ENCODE measurements around the gene STARD10. TPM values are rescaled to one million over a fixed set of nuclear protein-coding genes. Genes with fewer than 3 reads are reported as not detected.

The STARD10 gene
- total and polyA plus RNA-seq, 2 donors (not counting 3 experiments of a cell fraction or from before 2014, with no cell fraction given), result 16.1 to 22.5 TPM

GRCh38 chr11:72834905-72835304, 41.1 kb upstream of the STARD10 start:
- no peaks in the 10 kb centered on the region for H3K27me3 ChIP-seq (ENCODE audit: control insufficient read depth in 2 of 2, insufficient read depth in 2 of 2, low read length in 2 of 2)
- H3K36me3 ChIP-seq (ENCODE audit: control insufficient read depth in 2 of 2, extremely low read depth in 1 of 2, insufficient read depth in 2 of 2, low read length in 2 of 2), result peaks cover 5 to 6% of the 10 kb centered on the region in 2 experiments
- H3K9me1 ChIP-seq (replicated peaks; ENCODE audit: control insufficient read depth, extremely low read depth, insufficient read depth, low read length), result no peaks in the 10 kb centered on the region
- TF ChIP-seq GATA2 (IDR thresholded peaks at IDR 0.05; ENCODE audit: insufficient read depth, insufficient read length, low read depth, low read length) (no peak), POLR2AphosphoS5 (IDR thresholded peaks at IDR 0.05; ENCODE audit: insufficient read depth, low read depth, low read length) (no peak), JUN (IDR thresholded peaks at IDR 0.05; ENCODE audit: borderline replicate concordance, insufficient read depth, insufficient read length, low read depth) (no peak), EZH2 (IDR thresholded peaks at IDR 0.05; ENCODE audit: borderline replicate concordance, low read depth, low read length, severe bottlenecking) (no peak), MYC (IDR thresholded peaks at IDR 0.05; ENCODE audit: low read depth, low read length) (no peak), POLR2A (IDR thresholded peaks at IDR 0.05; ENCODE audit: low read depth, low read length) (no peak), FOS (IDR thresholded peaks at IDR 0.05; ENCODE audit: borderline replicate concordance, insufficient read depth, low read length) (no peak), MAX (IDR thresholded peaks at IDR 0.05; ENCODE audit: insufficient read depth, insufficient read length) (no peak), CTCF (IDR thresholded peaks at IDR 0.05; ENCODE audit: extremely low read depth in 1 of 2, insufficient read depth in 1 of 2, low read depth in 1 of 2, low read length in 2 of 2) (no peak)
- H3K4me3 ChIP-seq (replicated peaks in 1 of 3; ENCODE audit: insufficient read depth in 1 of 3, low read depth in 1 of 3, low read length in 3 of 3), result no peak overlapping the region
- ChIA-PET POLR2A (no interaction called here), CTCF (interaction anchor here (2.0 to 5.1 kb wide), 3 partner anchors 308 to 455 kb away, joined by 6 to 36 read pairs (median 15); partner anchors contain the start of gene FCHSD2)
- no TSS peak for BruUV-seq (replicated peaks)
- dilution Hi-C loops (cut with MboI; ENCODE audit: extremely low pct_ligation_motif_present, low sequenced_read_pairs) (no loop called here), intact Hi-C loops (cut with micrococcal nuclease) (loop anchor here (5.0 kb wide), 1 partner anchor 87 kb away; no protein-coding TSS in a partner anchor)
- peaks cover 11% of the 10 kb centered on the region for H3K4me1 ChIP-seq (ENCODE audit: control insufficient read depth, extremely low read depth, insufficient read depth, low read length)
- H3K27ac ChIP-seq (ENCODE audit: insufficient read depth, low read depth, low read length), result no peak overlapping the region
- FAIRE-seq (no peak), DNase-seq (ENCODE audit: low read depth, low spot score) (no peak)
- no peaks in the 10 kb centered on the region for H4K20me1 ChIP-seq (replicated peaks; ENCODE audit: control insufficient read depth, extremely low read depth, insufficient read depth, low read length)
- no peak overlapping the region for H3K4me2 ChIP-seq (ENCODE audit: insufficient read depth, low read length)
- H3K9ac ChIP-seq (replicated peaks; ENCODE audit: extremely low read depth, insufficient read depth, low read length), result no peak overlapping the region
- no peak overlapping the region for H2AFZ ChIP-seq (ENCODE audit: low read depth, low read length)
- H3K9me3 ChIP-seq (replicated peaks; ENCODE audit: control insufficient read depth, insufficient read depth, low read length), result no peaks in the 10 kb centered on the region
- H3K79me2 ChIP-seq (ENCODE audit: control insufficient read depth, insufficient read depth, low read length), result no peaks in the 10 kb centered on the region
